Mesenchymal stem cell (in vitro differentiated cells and primary cell): ENCODE data around the gene ASB10.

Source experiments
- DNase-seq: peaks from one replicate; pipeline ENCODE4 v3.0.0-alpha.2; 2013
- H2AFZ ChIP-seq: one replicate; pipeline ENCODE4 v1.6.1; 2013; ENCODE audit warnings: low read depth, mild to moderate bottlenecking, control low read depth, inconsistent platforms, low read length, moderate library complexity
- H2AK5ac ChIP-seq: 2 replicates; pipeline ENCODE4 v1.6.1; 2013; ENCODE audit warnings: low read length, moderate library complexity, mild to moderate bottlenecking, inconsistent platforms; ENCODE audit not compliant: severe bottlenecking
- H2BK120ac ChIP-seq: one replicate; pipeline ENCODE4 v1.6.1; 2013; ENCODE audit warnings: low read depth, mild to moderate bottlenecking, inconsistent platforms, low read length, moderate library complexity
- H2BK12ac ChIP-seq, 2 experiments: one replicate each; pipeline ENCODE4 v1.6.1; 2013; ENCODE audit warnings: inconsistent platforms in 2 of 2, low read length in 2 of 2, mild to moderate bottlenecking in 2 of 2, moderate library complexity in 2 of 2, control low read depth in 1 of 2
- H2BK15ac ChIP-seq: one replicate; pipeline ENCODE4 v1.6.1; 2013; ENCODE audit warnings: mild to moderate bottlenecking, low read depth, inconsistent platforms; ENCODE audit not compliant: poor library complexity, severe bottlenecking
- H2BK5ac ChIP-seq: 2 replicates; pipeline ENCODE4 v1.6.1; 2013; ENCODE audit warnings: low read depth, mild to moderate bottlenecking, low read length, control low read depth, inconsistent platforms; ENCODE audit not compliant: poor library complexity, severe bottlenecking
- H3K14ac ChIP-seq, 2 experiments: one replicate each; pipeline ENCODE4 v1.6.1; 2013; ENCODE audit warnings: inconsistent platforms in 2 of 2, low read length in 2 of 2, control low read depth in 1 of 2, mild to moderate bottlenecking in 1 of 2, moderate library complexity in 1 of 2
- H3K18ac ChIP-seq, 2 experiments: one replicate each; pipeline ENCODE4 v1.6.1; 2013; ENCODE audit warnings: inconsistent platforms in 2 of 2, low read length in 2 of 2, control low read depth in 1 of 2, low read depth in 1 of 2, mild to moderate bottlenecking in 1 of 2
- H3K23ac ChIP-seq, 2 experiments: one replicate each; pipeline ENCODE4 v1.6.1; 2013; ENCODE audit warnings: inconsistent platforms in 2 of 2, low read length in 2 of 2, mild to moderate bottlenecking in 2 of 2, moderate library complexity in 2 of 2, control low read depth in 1 of 2
- H3K27ac ChIP-seq: 2 replicates; pipeline ENCODE4 v1.5.1; 2013; ENCODE audit warnings: mild to moderate bottlenecking, moderate library complexity, low read length, control low read depth, inconsistent platforms; ENCODE audit not compliant: poor library complexity, severe bottlenecking
- H3K27me3 ChIP-seq, 2 experiments: 2 replicates each; pipeline versions ENCODE4 v1.6.1 to v1.7.0; 2013; ENCODE audit warnings: low read length in 2 of 2, mild to moderate bottlenecking in 2 of 2, moderate library complexity in 2 of 2, control low read depth in 1 of 2, inconsistent platforms in 1 of 2; ENCODE audit not compliant: control insufficient read depth in 1 of 2, insufficient read depth in 1 of 2
- H3K36me3 ChIP-seq, 2 experiments: 2 replicates each; pipeline versions ENCODE4 v1.6.1 to v1.7.0; 2013; ENCODE audit warnings: low read length in 2 of 2, control low read depth in 1 of 2, inconsistent platforms in 1 of 2, low read depth in 1 of 2, mild to moderate bottlenecking in 1 of 2; ENCODE audit not compliant: insufficient read depth in 2 of 2, control insufficient read depth in 1 of 2
- H3K4ac ChIP-seq, 2 experiments: one replicate each; pipeline ENCODE4 v1.6.1; 2013; ENCODE audit warnings: inconsistent platforms in 2 of 2, low read length in 2 of 2, mild to moderate bottlenecking in 2 of 2, moderate library complexity in 2 of 2, control low read depth in 1 of 2, low read depth in 1 of 2
- H3K4me1 ChIP-seq: 2 replicates; pipeline ENCODE4 v1.6.1; 2013; ENCODE audit warnings: low read depth, low read length, control low read depth; ENCODE audit not compliant: control insufficient read depth, insufficient read depth
- H3K4me2 ChIP-seq: 2 replicates; pipeline ENCODE4 v1.6.1; 2013; ENCODE audit warnings: low read length, mild to moderate bottlenecking, inconsistent platforms; ENCODE audit not compliant: poor library complexity, severe bottlenecking
- H3K4me3 ChIP-seq, 2 experiments: 2 replicates each; pipeline versions ENCODE4 v1.5.1 to v1.7.0; 2013; ENCODE audit warnings: low read length in 2 of 2, mild to moderate bottlenecking in 2 of 2, control low read depth in 1 of 2, low read depth in 1 of 2; ENCODE audit not compliant: insufficient read depth in 1 of 2
- H3K79me1 ChIP-seq: replicated peaks from 2 replicates; pipeline ENCODE4 v1.6.1; 2013; ENCODE audit warnings: mild to moderate bottlenecking, control low read depth, low read length, inconsistent platforms; ENCODE audit not compliant: poor library complexity, severe bottlenecking
- H3K9ac ChIP-seq: 2 replicates; pipeline ENCODE4 v1.7.0; 2013; ENCODE audit warnings: mild to moderate bottlenecking, low read length, moderate library complexity
- H3K9me3 ChIP-seq: 2 replicates; pipeline ENCODE4 v1.7.0; 2013; ENCODE audit warnings: mild to moderate bottlenecking, low read length; ENCODE audit not compliant: control insufficient read depth
- H4K8ac ChIP-seq: one replicate; pipeline ENCODE4 v1.6.1; 2013; ENCODE audit warnings: inconsistent platforms, mild to moderate bottlenecking, low read length, moderate library complexity
- H4K91ac ChIP-seq: one replicate; pipeline ENCODE4 v1.6.1; 2013; ENCODE audit warnings: mild to moderate bottlenecking, low read length, inconsistent platforms
- WGBS: methylation state at CpG from one replicate; pipeline ENCODE4 v1.1.7; 2013; ENCODE audit warnings: mixed read lengths; 5-methylcytosine and 5-hydroxymethylcytosine counted together

The ASB10 gene

DNA sequence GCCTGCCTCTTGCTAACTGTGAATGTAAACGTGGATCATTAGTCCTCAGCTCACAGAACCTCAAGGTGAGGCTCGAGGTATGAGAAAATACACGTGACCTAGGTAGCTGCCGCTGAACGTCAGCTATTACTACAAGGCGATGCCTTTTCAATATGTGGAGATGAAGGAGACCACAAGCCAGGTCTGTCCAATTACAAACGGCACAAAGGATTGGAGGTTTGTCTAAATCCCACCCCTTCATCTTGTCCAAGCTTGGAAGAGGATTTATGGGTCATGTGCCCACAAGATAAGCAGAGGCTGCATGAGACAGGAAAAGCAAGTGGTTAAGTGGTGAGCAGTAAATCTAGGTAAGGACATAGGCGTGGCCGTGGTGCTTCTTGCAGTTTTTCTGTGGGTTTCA is 19.9 kb upstream of the ASB10 start:
- H2BK5ac ChIP-seq: no peak overlapping the region
- H4K8ac ChIP-seq: no peak overlapping the region
- no peak overlapping the region for H3K4me2 ChIP-seq
- no peak overlapping the region for H2BK12ac ChIP-seq
- no peak overlapping the region for H3K27ac ChIP-seq
- no peak overlapping the region for H2AFZ ChIP-seq
- H3K4me3 ChIP-seq: no peak overlapping the region
- no peak overlapping the region for H4K91ac ChIP-seq
- no peak overlapping the region for H3K18ac ChIP-seq
- no peak for DNase-seq
- no peak overlapping the region for H3K14ac ChIP-seq
- H3K4me1 ChIP-seq: no peaks in the 10 kb centered on the region
- peaks cover 0 to 1% of the 10 kb centered on the region in 2 experiments for H3K36me3 ChIP-seq
- H3K9ac ChIP-seq: no peak overlapping the region
- 68% methylated on average over 9 of the region's 9 CpGs for WGBS
- no peak overlapping the region for H2BK120ac ChIP-seq
- H3K27me3 ChIP-seq: peaks cover 40 to 68% of the 10 kb centered on the region in 2 experiments
- no peaks in the 10 kb centered on the region for H3K79me1 ChIP-seq
- H2AK5ac ChIP-seq: no peak overlapping the region
- H3K9me3 ChIP-seq: no peaks in the 10 kb centered on the region
- no peak overlapping the region for H2BK15ac ChIP-seq
- no peak overlapping the region for H3K23ac ChIP-seq
- H3K4ac ChIP-seq: no peak overlapping the region

DNA sequence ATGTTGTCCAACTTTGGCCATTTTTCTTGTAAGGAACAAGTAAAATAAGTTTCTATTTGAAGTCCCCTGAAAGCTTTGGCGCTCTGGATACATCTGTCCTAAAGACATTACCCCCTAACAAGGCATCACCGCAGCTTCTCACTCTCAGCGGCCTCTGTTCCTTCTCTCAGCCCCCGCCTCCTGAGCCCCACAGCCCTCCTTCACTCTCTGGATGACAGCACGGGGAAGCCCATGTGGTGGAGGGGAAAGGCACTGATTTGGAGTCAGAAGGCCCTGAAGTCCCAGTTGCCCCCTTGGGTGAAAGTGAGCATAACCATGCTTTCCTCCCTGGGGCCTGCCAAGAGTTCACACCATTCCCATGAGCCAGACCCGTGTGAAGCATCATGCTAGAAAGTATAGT is 18.7 kb upstream of the ASB10 start:
- DNase-seq: no peak
- no peak overlapping the region for H3K14ac ChIP-seq
- no peaks in the 10 kb centered on the region for H3K4me1 ChIP-seq
- no peak overlapping the region for H4K8ac ChIP-seq
- no peak overlapping the region for H3K18ac ChIP-seq
- H2BK5ac ChIP-seq: no peak overlapping the region
- H2BK12ac ChIP-seq: no peak overlapping the region
- H3K27ac ChIP-seq: no peak overlapping the region
- no peak overlapping the region for H2AFZ ChIP-seq
- H3K9ac ChIP-seq: no peak overlapping the region
- no peaks in the 10 kb centered on the region for H3K9me3 ChIP-seq
- no peaks in the 10 kb centered on the region for H3K79me1 ChIP-seq
- H4K91ac ChIP-seq: no peak overlapping the region
- no peak overlapping the region for H2AK5ac ChIP-seq
- WGBS: 68% methylated on average over 6 of the region's 6 CpGs
- H2BK15ac ChIP-seq: no peak overlapping the region
- no peaks in the 10 kb centered on the region for H3K36me3 ChIP-seq
- no peak overlapping the region for H3K4ac ChIP-seq
- H3K4me3 ChIP-seq: no peak overlapping the region
- H3K4me2 ChIP-seq: no peak overlapping the region
- peaks cover 52 to 77% of the 10 kb centered on the region in 2 experiments for H3K27me3 ChIP-seq
- H2BK120ac ChIP-seq: no peak overlapping the region
- H3K23ac ChIP-seq: no peak overlapping the region

GRCh38 chr7:151204383-151205032 is 17.5 kb upstream of the ASB10 start:
- no peak overlapping the region for H2BK12ac ChIP-seq
- H3K4ac ChIP-seq: no peak overlapping the region
- H3K27me3 ChIP-seq: peaks cover 63 to 87% of the 10 kb centered on the region in 2 experiments
- no peak overlapping the region for H4K8ac ChIP-seq
- H3K79me1 ChIP-seq: no peaks in the 10 kb centered on the region
- no peak overlapping the region for H3K4me2 ChIP-seq
- no peak overlapping the region for H3K9ac ChIP-seq
- H3K18ac ChIP-seq: no peak overlapping the region
- 81% methylated on average over 48 of the region's 48 CpGs for whole genome bisulfite sequencing
- H3K4me3 ChIP-seq: no peak overlapping the region
- H3K36me3 ChIP-seq: no peaks in the 10 kb centered on the region
- no peak overlapping the region for H2AFZ ChIP-seq
- no peak overlapping the region for H3K27ac ChIP-seq
- no peaks in the 10 kb centered on the region for H3K4me1 ChIP-seq
- DNase-seq: no peak
- no peaks in the 10 kb centered on the region for H3K9me3 ChIP-seq
- H3K14ac ChIP-seq: no peak overlapping the region
- H2BK15ac ChIP-seq: no peak overlapping the region
- no peak overlapping the region for H2AK5ac ChIP-seq
- no peak overlapping the region for H2BK5ac ChIP-seq
- no peak overlapping the region for H4K91ac ChIP-seq
- no peak overlapping the region for H2BK120ac ChIP-seq
- H3K23ac ChIP-seq: no peak overlapping the region

DNA sequence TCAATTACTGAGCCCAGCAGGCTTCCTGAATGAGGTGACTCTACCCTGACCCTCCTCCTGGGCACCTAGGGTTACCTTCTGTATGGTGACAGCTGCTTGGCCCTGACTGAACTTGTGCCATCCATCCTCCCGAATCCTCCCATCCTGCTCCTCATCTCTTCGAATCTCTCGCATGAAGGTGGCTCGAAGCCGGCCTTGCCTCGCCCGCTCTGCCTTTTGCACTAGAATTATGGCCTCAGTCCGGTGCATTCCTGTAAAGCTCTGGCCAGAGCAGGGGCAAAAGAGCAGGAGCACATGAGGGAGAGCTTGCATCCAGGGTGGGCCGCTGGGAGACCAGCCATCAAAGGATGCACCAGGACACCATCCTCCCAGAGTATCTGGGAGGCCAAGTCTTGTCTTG is 15.8 kb upstream of the ASB10 start:
- no peak overlapping the region for H4K8ac ChIP-seq
- DNase-seq: no peak
- no peak overlapping the region for H3K4ac ChIP-seq
- H3K4me2 ChIP-seq: no peak overlapping the region
- no peaks in the 10 kb centered on the region for H3K9me3 ChIP-seq
- H3K4me1 ChIP-seq: no peaks in the 10 kb centered on the region
- H3K4me3 ChIP-seq: no peak overlapping the region
- no peak overlapping the region for H3K27ac ChIP-seq
- H3K9ac ChIP-seq: no peak overlapping the region
- H3K14ac ChIP-seq: no peak overlapping the region
- no peak overlapping the region for H2BK120ac ChIP-seq
- no peak overlapping the region for H3K23ac ChIP-seq
- H3K18ac ChIP-seq: no peak overlapping the region
- H2AK5ac ChIP-seq: no peak overlapping the region
- H3K36me3 ChIP-seq: no peaks in the 10 kb centered on the region
- H2BK15ac ChIP-seq: no peak overlapping the region
- peaks cover 64 to 92% of the 10 kb centered on the region in 2 experiments for H3K27me3 ChIP-seq
- no peak overlapping the region for H2BK5ac ChIP-seq
- WGBS: 90% methylated on average over 9 of the region's 9 CpGs
- no peak overlapping the region for H4K91ac ChIP-seq
- H3K79me1 ChIP-seq: no peaks in the 10 kb centered on the region
- H2AFZ ChIP-seq: no peak overlapping the region
- no peak overlapping the region for H2BK12ac ChIP-seq
